Activated naive CD4-positive, alpha-beta T cell treated with anti-CD3 and anti-CD28 coated beads, Interleukin-2, amount 50 U/mL, for 24 hours (primary cell): ENCODE data around the gene TMEM135.

Experiments
- H3K27ac Mint-ChIP-seq: one replicate; pipeline ENCODE4 v1.8.0; 2021; ENCODE audit warnings: mild to moderate bottlenecking, mixed read lengths
- H3K27me3 Mint-ChIP-seq: one replicate; pipeline ENCODE4 v1.8.0; 2021; ENCODE audit warnings: mixed read lengths
- H3K36me3 Mint-ChIP-seq: one replicate; pipeline ENCODE4 v1.8.0; 2021; ENCODE audit warnings: mixed read lengths
- H3K4me1 Mint-ChIP-seq: one replicate; pipeline ENCODE4 v1.8.0; 2021; ENCODE audit warnings: mixed read lengths
- H3K4me3 Mint-ChIP-seq: one replicate; pipeline ENCODE4 v1.8.0; 2021; ENCODE audit warnings: mild to moderate bottlenecking, mixed read lengths
- H3K9me3 Mint-ChIP-seq: one replicate; pipeline ENCODE4 v1.8.0; 2021; ENCODE audit warnings: mixed read lengths

Gene TMEM135

GRCh38 chr11:87324817-87325489, 287.2 kb downstream of the TMEM135 start:
- Mint-ChIP-seq H3K27me3 (no peaks in the 10 kb centered on the region), H3K4me1 (no peaks in the 10 kb centered on the region), H3K4me3 (no peak overlapping the region), H3K27ac (no peak overlapping the region), H3K9me3 (no peaks in the 10 kb centered on the region), H3K36me3 (peaks cover 30% of the 10 kb centered on the region)

GRCh38 chr11:87325490-87325872, 287.7 kb downstream of the TMEM135 start:
- Mint-ChIP-seq H3K27ac (no peak overlapping the region), H3K4me1 (no peaks in the 10 kb centered on the region), H3K27me3 (no peaks in the 10 kb centered on the region), H3K9me3 (no peaks in the 10 kb centered on the region), H3K4me3 (no peak overlapping the region), H3K36me3 (peaks cover 30% of the 10 kb centered on the region)

DNA sequence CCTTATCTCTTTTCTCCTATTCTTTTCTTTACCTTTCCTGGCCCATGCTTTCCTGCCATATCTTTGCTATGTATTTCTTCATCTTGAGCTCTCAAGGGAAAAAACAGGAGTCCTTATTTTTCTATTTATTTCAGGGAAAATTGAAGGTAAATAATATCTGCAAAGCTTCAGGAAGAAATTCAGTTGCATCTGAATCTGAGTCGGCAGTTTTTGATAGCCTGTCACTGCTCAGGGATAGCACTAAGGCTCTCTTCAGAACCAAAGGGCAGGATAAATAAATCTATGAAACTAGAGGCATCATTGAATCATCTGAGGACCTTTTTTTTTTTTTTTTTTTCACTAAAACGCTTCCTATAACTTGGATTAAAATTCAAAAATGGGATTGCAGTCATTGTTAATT, 288.9 kb downstream of the TMEM135 start:
- Mint-ChIP-seq H3K4me3 (no peak overlapping the region), H3K27ac (no peak overlapping the region), H3K4me1 (no peaks in the 10 kb centered on the region), H3K27me3 (no peaks in the 10 kb centered on the region), H3K36me3 (peaks cover 28% of the 10 kb centered on the region), H3K9me3 (no peaks in the 10 kb centered on the region)

GRCh38 chr11:87329172-87329571, 291.4 kb downstream of the TMEM135 start:
- H3K9me3 Mint-ChIP-seq, result peaks cover 3% of the 10 kb centered on the region
- no peaks in the 10 kb centered on the region for H3K4me1 Mint-ChIP-seq
- no peak overlapping the region for H3K4me3 Mint-ChIP-seq
- peaks cover 26% of the 10 kb centered on the region for H3K36me3 Mint-ChIP-seq
- H3K27me3 Mint-ChIP-seq, result no peaks in the 10 kb centered on the region
- H3K27ac Mint-ChIP-seq, result no peak overlapping the region

GRCh38 chr11:87330187-87330601, 292.5 kb downstream of the TMEM135 start:
- Mint-ChIP-seq H3K27ac (no peak overlapping the region), H3K36me3 (peaks cover 24% of the 10 kb centered on the region), H3K9me3 (peaks cover 4% of the 10 kb centered on the region), H3K4me3 (no peak overlapping the region), H3K4me1 (no peaks in the 10 kb centered on the region), H3K27me3 (no peaks in the 10 kb centered on the region)

DNA sequence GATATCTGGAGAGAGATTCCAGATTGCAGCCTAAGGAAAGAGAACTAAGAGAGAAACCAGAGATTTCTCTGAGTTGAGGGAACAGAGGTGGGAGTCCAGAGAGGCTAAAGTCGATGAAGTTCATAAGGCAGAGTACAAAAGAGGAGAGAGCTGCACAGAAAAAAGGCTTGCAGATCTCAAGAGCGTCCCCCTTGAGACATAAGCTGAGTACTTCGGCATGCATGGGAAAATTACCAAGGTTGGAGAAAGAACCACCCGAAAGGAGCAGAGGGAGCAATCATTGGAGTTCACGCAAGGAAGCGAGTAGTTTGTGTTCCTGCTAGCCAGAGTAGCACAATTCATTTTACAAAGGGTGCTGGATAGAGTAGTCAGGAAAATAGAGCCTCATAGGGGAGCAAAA, 293.5 kb downstream of the TMEM135 start:
- Mint-ChIP-seq H3K9me3 (peaks cover 10% of the 10 kb centered on the region), H3K36me3 (peaks cover 17% of the 10 kb centered on the region), H3K27me3 (no peaks in the 10 kb centered on the region), H3K27ac (no peak overlapping the region), H3K4me3 (no peak overlapping the region), H3K4me1 (no peaks in the 10 kb centered on the region)

- no peaks in the 10 kb centered on the region for H3K36me3 Mint-ChIP-seq
These were observed 300.4 kb downstream of the TMEM135 start for GRCh38 chr11:87338046-87338639.

GRCh38 chr11:87339416-87339815, 301.7 kb downstream of the TMEM135 start:
- Mint-ChIP-seq H3K4me3 (no peak overlapping the region), H3K27ac (no peak overlapping the region), H3K27me3 (no peaks in the 10 kb centered on the region), H3K36me3 (no peaks in the 10 kb centered on the region), H3K9me3 (peaks cover 16% of the 10 kb centered on the region), H3K4me1 (no peaks in the 10 kb centered on the region)

More at GRCh38 chr11:87338046-87338639, 300.4 kb downstream of the TMEM135 start:
- H3K27me3 Mint-ChIP-seq, result no peaks in the 10 kb centered on the region
- no peak overlapping the region for H3K27ac Mint-ChIP-seq
- H3K9me3 Mint-ChIP-seq, result peaks cover 20% of the 10 kb centered on the region
- no peak overlapping the region for H3K4me3 Mint-ChIP-seq
- no peaks in the 10 kb centered on the region for H3K4me1 Mint-ChIP-seq

- Mint-ChIP-seq H3K27me3 (peaks cover 4% of the 10 kb centered on the region), H3K27ac (no peak overlapping the region), H3K36me3 (no peaks in the 10 kb centered on the region), H3K9me3 (no peaks in the 10 kb centered on the region), H3K4me1 (peaks cover 2% of the 10 kb centered on the region), H3K4me3 (no peak overlapping the region)
These were observed 309.7 kb downstream of the TMEM135 start for GRCh38 chr11:87347441-87347840.

DNA sequence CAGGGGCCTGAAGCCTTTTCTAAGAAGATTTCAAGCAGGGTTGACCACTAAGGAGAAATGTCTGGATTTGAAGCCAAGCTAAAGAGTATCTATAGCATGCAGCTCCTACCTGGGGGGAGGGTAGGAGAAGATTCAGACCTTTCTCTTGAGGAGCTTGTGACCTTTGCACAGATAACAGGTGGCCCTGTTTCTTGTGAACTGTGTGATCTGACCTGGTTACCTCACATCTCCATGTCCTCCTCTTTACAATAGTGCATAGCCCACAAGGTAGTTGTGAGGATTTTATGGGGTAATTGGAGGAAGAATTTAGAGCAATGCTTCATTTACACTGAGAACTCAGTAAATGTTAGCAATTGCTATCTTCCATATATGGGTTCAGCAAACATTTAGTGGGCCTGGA, 310.1 kb downstream of the TMEM135 start:
- no peaks in the 10 kb centered on the region for H3K9me3 Mint-ChIP-seq
- peaks cover 7% of the 10 kb centered on the region for H3K27me3 Mint-ChIP-seq
- peaks cover 5% of the 10 kb centered on the region for H3K4me1 Mint-ChIP-seq
- H3K4me3 Mint-ChIP-seq, result no peak overlapping the region
- H3K27ac Mint-ChIP-seq, result no peak overlapping the region
- no peaks in the 10 kb centered on the region for H3K36me3 Mint-ChIP-seq

DNA sequence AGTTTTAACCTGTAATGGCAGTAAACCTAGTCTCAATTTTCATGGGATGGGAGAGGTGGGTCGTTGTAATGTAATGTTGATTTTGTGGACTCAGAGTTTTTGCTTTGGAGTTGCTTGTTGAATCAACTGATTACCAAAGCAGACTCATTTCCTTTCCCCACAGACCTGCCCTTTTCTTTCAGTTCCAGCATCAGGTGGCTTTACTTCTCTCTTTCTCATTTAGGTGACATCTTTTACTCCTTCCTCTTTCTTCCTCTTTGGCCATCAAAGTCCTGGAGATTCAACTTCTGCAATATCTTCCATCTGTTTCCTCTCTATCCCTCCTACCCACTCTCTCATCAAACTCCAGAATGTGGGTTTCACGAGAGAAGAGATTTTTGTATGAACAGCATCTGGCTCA, 313.9 kb downstream of the TMEM135 start:
- H3K36me3 Mint-ChIP-seq, result no peaks in the 10 kb centered on the region
- peaks cover 11% of the 10 kb centered on the region for H3K4me1 Mint-ChIP-seq
- peaks cover 7% of the 10 kb centered on the region for H3K27me3 Mint-ChIP-seq
- no peak overlapping the region for H3K27ac Mint-ChIP-seq
- H3K9me3 Mint-ChIP-seq, result no peaks in the 10 kb centered on the region
- no peak overlapping the region for H3K4me3 Mint-ChIP-seq

GRCh38 chr11:87352759-87353707, 315.3 kb downstream of the TMEM135 start:
- H3K4me3 Mint-ChIP-seq, result no peak overlapping the region
- H3K9me3 Mint-ChIP-seq, result no peaks in the 10 kb centered on the region
- no peaks in the 10 kb centered on the region for H3K36me3 Mint-ChIP-seq
- H3K27me3 Mint-ChIP-seq, result peaks cover 7% of the 10 kb centered on the region
- no peak overlapping the region for H3K27ac Mint-ChIP-seq
- H3K4me1 Mint-ChIP-seq, result peaks cover 11% of the 10 kb centered on the region

- no peak overlapping the region for H3K27ac Mint-ChIP-seq
- H3K27me3 Mint-ChIP-seq, result peaks cover 7% of the 10 kb centered on the region
- H3K9me3 Mint-ChIP-seq, result no peaks in the 10 kb centered on the region
- no peaks in the 10 kb centered on the region for H3K36me3 Mint-ChIP-seq
- H3K4me3 Mint-ChIP-seq, result no peak overlapping the region
- peaks cover 11% of the 10 kb centered on the region for H3K4me1 Mint-ChIP-seq
These were observed 316.1 kb downstream of the TMEM135 start for GRCh38 chr11:87353771-87354345.

- Mint-ChIP-seq H3K4me3 (no peak overlapping the region), H3K9me3 (no peaks in the 10 kb centered on the region), H3K4me1 (peaks cover 11% of the 10 kb centered on the region), H3K27ac (no peak overlapping the region), H3K36me3 (no peaks in the 10 kb centered on the region), H3K27me3 (peaks cover 5% of the 10 kb centered on the region)
These were observed 317.9 kb downstream of the TMEM135 start for GRCh38 chr11:87355596-87355995.

GRCh38 chr11:87356428-87356827, 318.7 kb downstream of the TMEM135 start:
- Mint-ChIP-seq H3K36me3 (no peaks in the 10 kb centered on the region), H3K27me3 (peaks cover 5% of the 10 kb centered on the region), H3K9me3 (no peaks in the 10 kb centered on the region), H3K4me3 (no peak overlapping the region), H3K4me1 (peaks cover 11% of the 10 kb centered on the region), H3K27ac (no peak overlapping the region)
